Measurements from ENCODE around the gene MCAM. TPM values are rescaled to one million over a fixed set of nuclear protein-coding genes. Genes with fewer than 3 reads are reported as not detected.

The MCAM gene
- total and polyA plus RNA-seq, 7 experiments from 2014 or later, result 0.08 to 5.1 (median 0.60) TPM; not detected in 1

DNA sequence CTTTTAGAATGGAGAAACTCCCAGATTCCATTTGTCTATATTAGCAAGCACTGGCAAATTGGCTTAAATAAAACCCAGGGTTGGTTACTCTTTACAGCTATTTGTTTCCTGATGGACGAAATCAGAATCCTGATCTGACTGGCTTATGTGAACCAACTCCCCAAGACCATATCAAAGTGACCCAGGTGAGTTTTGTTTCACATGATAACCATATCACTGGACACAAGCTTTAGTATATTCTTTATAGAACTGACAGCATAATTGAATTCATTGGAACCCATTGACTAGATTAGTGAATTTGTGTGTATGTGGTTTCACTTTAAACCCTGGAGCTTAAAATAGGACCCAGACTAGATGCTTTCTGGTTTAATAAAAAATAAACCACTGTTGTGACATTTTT, 39.3 kb downstream of the MCAM start:
- ATAC-seq (no peak), DNase-seq (no peak)
- POLR2A ChIA-PET, result interaction anchor here (1.2 to 3.4 kb wide), 4 partner anchors 10 to 73 kb away, joined by 3 to 16 read pairs (median 8); no protein-coding TSS in a partner anchor
- Histone ChIP-seq H3K4me3 (ENCODE audit: low read length) (no peak overlapping the region), H3K36me3 (ENCODE audit: control insufficient read depth in 2 of 3, insufficient read depth in 3 of 3, low read length in 3 of 3) (peaks cover 12 to 55% (median 19%) of the 10 kb centered on the region in 3 experiments), H3K4me1 (ENCODE audit: control insufficient read depth in 2 of 2, insufficient read depth in 2 of 2, low read length in 2 of 2) (no peaks in the 10 kb centered on the region), H3K9me3 (ENCODE audit: control insufficient read depth in 2 of 3, low read length in 3 of 3) (no peaks in the 10 kb centered on the region), H3K27me3 (ENCODE audit: control insufficient read depth in 2 of 2, insufficient read depth in 2 of 2, low read length in 2 of 2) (no peaks in the 10 kb centered on the region), H3K27ac (ENCODE audit: low read depth, low read length) (no peak overlapping the region)
- Mint-ChIP-seq H3K36me3 (peaks cover 4 to 48% (median 32%) of the 10 kb centered on the region in 5 donors), H3K4me1 (peaks cover 11 to 48% (median 31%) of the 10 kb centered on the region in 7 donors), H3K9me3 (no peaks in the 10 kb centered on the region), H3K4me3 (no peak overlapping the region), H3K27me3 (no peaks in the 10 kb centered on the region), H3K27ac (peak overlapping the region in 1 of 9 donors; percentile 12)
- CTCF ChIA-PET, result interaction anchor here (0.7 to 1.7 kb wide), 7 partner anchors 9 to 615 kb away, joined by 3 to 5 read pairs (median 3); partner anchors contain the start of gene CBL
- intact Hi-C loops (cut with micrococcal nuclease), result no loop called here

DNA sequence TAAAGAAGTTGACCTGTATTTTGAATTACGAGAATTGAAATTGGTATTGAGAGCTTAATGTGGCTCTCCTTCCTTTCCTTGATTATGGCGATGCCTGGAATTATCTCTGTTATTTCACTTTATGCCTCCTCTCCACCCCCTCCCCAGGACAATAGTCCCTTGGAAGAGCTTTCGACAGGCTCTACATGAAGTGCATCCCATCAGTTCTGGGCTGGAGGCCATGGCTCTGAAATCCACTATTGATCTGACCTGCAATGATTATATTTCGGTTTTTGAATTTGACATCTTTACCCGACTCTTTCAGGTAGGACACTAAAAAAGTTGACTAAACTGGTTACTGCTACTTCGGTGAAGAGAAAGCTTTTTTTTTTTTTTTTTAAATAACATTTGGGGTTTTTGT, 43.2 kb downstream of the MCAM start:
- Mint-ChIP-seq H3K9me3 (no peaks in the 10 kb centered on the region), H3K27ac (peak overlapping the region in 5 of 9 donors; percentile 14 to 89 (median 41)), H3K27me3 (no peaks in the 10 kb centered on the region), H3K36me3 (peaks cover 5 to 43% (median 26%) of the 10 kb centered on the region in 5 donors), H3K4me3 (no peak overlapping the region), H3K4me1 (peaks cover 3 to 55% (median 35%) of the 10 kb centered on the region in 7 donors)
- ATAC-seq (no peak), DNase-seq (no peak)
- no peaks in the 10 kb centered on the region for H3K27me3 ChIP-seq (ENCODE audit: control insufficient read depth in 2 of 2, insufficient read depth in 2 of 2, low read length in 2 of 2)
- peaks cover 8 to 46% (median 17%) of the 10 kb centered on the region in 3 experiments for H3K36me3 ChIP-seq (ENCODE audit: control insufficient read depth in 2 of 3, insufficient read depth in 3 of 3, low read length in 3 of 3)
- no peak overlapping the region for H3K27ac ChIP-seq (ENCODE audit: low read depth, low read length)
- POLR2A ChIA-PET, result interaction anchor here (0.6 to 1.6 kb wide), 5 partner anchors 8 to 17 kb away, joined by 3 to 12 read pairs (median 3); no protein-coding TSS in a partner anchor
- H3K4me3 ChIP-seq (ENCODE audit: low read length), result no peak overlapping the region
- H3K9me3 ChIP-seq (ENCODE audit: control insufficient read depth in 2 of 3, low read length in 3 of 3), result no peaks in the 10 kb centered on the region
- intact Hi-C loops (cut with micrococcal nuclease), result loop anchor here in 1 of 2 donors (1.0 kb wide), 1 partner anchor 7 kb away; no protein-coding TSS in a partner anchor
- H3K4me1 ChIP-seq (ENCODE audit: control insufficient read depth in 2 of 2, insufficient read depth in 2 of 2, low read length in 2 of 2), result peaks cover 0 to 9% of the 10 kb centered on the region in 2 donors
- CTCF ChIA-PET, result interaction anchor here (0.6 to 2.0 kb wide), 5 partner anchors 9 to 841 kb away, joined by 3 to 7 read pairs (median 3); no protein-coding TSS in a partner anchor

DNA sequence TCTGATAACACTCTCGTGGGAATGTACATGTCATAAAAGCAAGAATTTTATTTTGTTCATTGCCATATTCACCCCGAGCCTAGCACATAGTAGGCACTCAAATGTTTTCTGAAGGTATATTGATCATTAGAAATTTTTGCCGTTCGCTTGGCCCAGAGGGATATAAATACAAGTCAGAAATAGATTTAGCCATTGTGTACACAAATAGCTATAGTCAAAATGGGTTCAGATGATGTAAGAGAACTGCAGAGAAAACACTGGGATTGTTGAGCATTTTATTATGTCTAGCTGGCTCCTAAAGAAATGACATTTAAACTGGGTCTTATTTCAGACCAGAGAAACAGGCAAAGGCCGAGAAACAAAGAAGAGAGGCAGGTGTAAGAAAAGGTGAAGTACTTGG, 49.3 kb downstream of the MCAM start:
- peaks cover 22 to 60% of the 10 kb centered on the region in 2 donors for H3K4me1 ChIP-seq (ENCODE audit: control insufficient read depth in 2 of 2, insufficient read depth in 2 of 2, low read length in 2 of 2)
- peak overlapping the region; percentile 68 for H3K27ac ChIP-seq (ENCODE audit: low read depth, low read length)
- H3K27me3 ChIP-seq (ENCODE audit: control insufficient read depth in 2 of 2, insufficient read depth in 2 of 2, low read length in 2 of 2), result no peaks in the 10 kb centered on the region
- no peaks in the 10 kb centered on the region for H3K27me3 Mint-ChIP-seq
- H3K4me3 Mint-ChIP-seq, result peak overlapping the region in 9 of 10 donors; percentile 21 to 85 (median 81)
- no peak overlapping the region for H3K4me3 ChIP-seq (ENCODE audit: low read length)
- peaks cover 5 to 8% (median 6%) of the 10 kb centered on the region in 5 donors for H3K36me3 Mint-ChIP-seq
- ATAC-seq (no peak), DNase-seq (no peak)
- intact Hi-C loops (cut with micrococcal nuclease), result no loop called here
- CTCF ChIA-PET, result interaction anchor here (0.7 to 2.2 kb wide), 6 partner anchors 10 to 62 kb away, joined by 3 to 15 read pairs (median 5); partner anchors contain the start of gene CBL
- peaks cover 0 to 6% (median 0%) of the 10 kb centered on the region in 3 experiments for H3K36me3 ChIP-seq (ENCODE audit: control insufficient read depth in 2 of 3, insufficient read depth in 3 of 3, low read length in 3 of 3)
- POLR2A ChIA-PET, result interaction anchor here (1.0 to 6.5 kb wide), 7 partner anchors 10 to 61 kb away, joined by 3 to 49 read pairs (median 5); partner anchors contain the start of gene CBL
- H3K9me3 ChIP-seq (ENCODE audit: control insufficient read depth in 2 of 3, low read length in 3 of 3), result no peaks in the 10 kb centered on the region
- peak overlapping the region; percentile 83 to 95 (median 90) for H3K27ac Mint-ChIP-seq
- H3K4me1 Mint-ChIP-seq, result peaks cover 23 to 75% (median 53%) of the 10 kb centered on the region in 7 donors
- no peaks in the 10 kb centered on the region for H3K9me3 Mint-ChIP-seq

DNA sequence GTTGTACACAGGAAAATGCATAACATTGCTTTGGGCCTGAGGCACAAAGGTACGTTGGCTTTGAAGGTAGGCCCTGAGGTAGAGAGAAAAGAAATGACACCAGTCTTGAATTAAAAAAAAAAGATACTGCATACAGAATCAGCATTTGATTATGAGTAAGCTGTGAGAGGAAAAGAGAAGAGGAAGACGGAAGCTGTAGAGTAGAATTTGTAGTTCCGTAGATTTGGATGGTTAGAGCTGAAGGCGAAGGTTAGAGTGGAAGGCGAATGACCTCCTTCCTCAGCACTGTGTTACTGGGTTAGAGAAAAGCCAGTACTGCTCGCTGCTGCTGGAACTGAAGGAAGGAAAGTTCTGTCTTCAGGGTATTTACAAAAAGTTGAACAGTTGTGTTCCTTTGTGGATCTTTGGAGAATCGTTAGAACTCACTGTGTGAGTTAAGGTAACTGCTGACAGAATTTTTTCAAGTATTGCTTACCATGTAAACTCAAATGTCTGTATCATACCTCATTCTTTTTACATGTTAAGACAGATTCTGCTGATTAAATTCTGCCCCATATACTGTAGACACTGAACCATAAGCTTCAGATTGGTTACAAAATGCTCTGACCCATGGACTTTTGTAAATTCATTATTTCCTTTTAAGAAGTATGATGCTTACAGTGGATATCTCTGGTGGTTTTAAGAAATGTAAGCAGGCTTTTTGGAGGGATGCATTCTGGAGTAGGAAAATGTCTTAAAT, 50.2 kb downstream of the MCAM start:
- peak overlapping the region; percentile 14 to 85 (median 78) for H3K4me3 Mint-ChIP-seq
- Histone ChIP-seq H3K27ac (ENCODE audit: low read depth, low read length) (peak overlapping the region; percentile 68), H3K27me3 (ENCODE audit: control insufficient read depth in 2 of 2, insufficient read depth in 2 of 2, low read length in 2 of 2) (no peaks in the 10 kb centered on the region), H3K4me1 (ENCODE audit: control insufficient read depth in 2 of 2, insufficient read depth in 2 of 2, low read length in 2 of 2) (peaks cover 32 to 70% of the 10 kb centered on the region in 2 donors), H3K9me3 (ENCODE audit: control insufficient read depth in 2 of 3, low read length in 3 of 3) (no peaks in the 10 kb centered on the region), H3K36me3 (ENCODE audit: control insufficient read depth in 2 of 3, insufficient read depth in 3 of 3, low read length in 3 of 3) (no peaks in the 10 kb centered on the region), H3K4me3 (ENCODE audit: low read length) (peak overlapping the region; percentile 17)
- H3K27ac Mint-ChIP-seq, result peak overlapping the region; percentile 83 to 95 (median 90)
- intact Hi-C loops (cut with micrococcal nuclease), result loop anchor here in 1 of 2 donors (1.0 kb wide), 5 partner anchors 8 to 61 kb away; no protein-coding TSS in a partner anchor
- H3K4me1 Mint-ChIP-seq, result peaks cover 23 to 66% (median 47%) of the 10 kb centered on the region in 7 donors
- ChIA-PET POLR2A (interaction anchor here (0.6 to 6.5 kb wide), 17 partner anchors 7 to 269 kb away, joined by 3 to 49 read pairs (median 4); partner anchors contain the start of genes CBL, CENATAC and VPS11), CTCF (interaction anchor here (0.6 to 2.2 kb wide), 6 partner anchors 11 to 71 kb away, joined by 3 to 15 read pairs (median 4); partner anchors contain the start of gene CBL)
- no peaks in the 10 kb centered on the region for H3K27me3 Mint-ChIP-seq
- peak; percentile 57 for ATAC-seq
- H3K36me3 Mint-ChIP-seq, result peaks cover 0 to 8% (median 0%) of the 10 kb centered on the region in 5 donors
- peak in 6 of 9 donors; percentile 27 to 44 (median 32) for DNase-seq
- no peaks in the 10 kb centered on the region for H3K9me3 Mint-ChIP-seq

DNA sequence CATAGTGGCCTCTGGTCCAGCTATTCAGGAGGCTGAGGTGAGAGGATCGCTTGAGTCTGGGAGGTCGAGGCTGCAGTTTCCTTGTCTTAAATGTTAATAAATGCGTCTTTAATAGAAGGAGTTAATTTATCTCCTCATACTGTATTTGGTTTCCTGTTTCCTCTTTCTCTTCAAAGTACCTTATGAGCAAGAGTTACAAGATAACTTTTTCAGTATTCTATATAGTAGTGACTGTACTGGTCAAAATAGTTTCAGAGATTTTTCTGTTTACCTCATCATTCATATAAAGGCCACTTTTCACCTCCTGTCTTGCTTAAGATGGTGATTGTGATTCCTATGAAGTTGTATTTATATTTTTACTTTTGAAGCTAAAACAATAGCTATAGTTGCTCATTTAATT, 50.9 kb downstream of the MCAM start:
- ChIA-PET POLR2A (interaction anchor here (0.6 to 6.5 kb wide), 12 partner anchors 8 to 269 kb away, joined by 3 to 49 read pairs (median 4); partner anchors contain the start of genes CBL, CENATAC and VPS11), CTCF (interaction anchor here (0.9 to 2.2 kb wide), 5 partner anchors 12 to 60 kb away, joined by 3 to 15 read pairs (median 4); partner anchors contain the start of gene CBL)
- Mint-ChIP-seq H3K9me3 (no peaks in the 10 kb centered on the region), H3K27ac (peak overlapping the region; percentile 83 to 95 (median 90)), H3K27me3 (no peaks in the 10 kb centered on the region), H3K4me1 (peaks cover 23 to 62% (median 43%) of the 10 kb centered on the region in 7 donors), H3K4me3 (peak overlapping the region; percentile 63 to 85 (median 81)), H3K36me3 (peaks cover 0 to 8% (median 0%) of the 10 kb centered on the region in 5 donors)
- H3K4me3 ChIP-seq (ENCODE audit: low read length), result peak overlapping the region; percentile 17
- H3K9me3 ChIP-seq (ENCODE audit: control insufficient read depth in 2 of 3, low read length in 3 of 3), result no peaks in the 10 kb centered on the region
- H3K27ac ChIP-seq (ENCODE audit: low read depth, low read length), result peak overlapping the region; percentile 68
- no peaks in the 10 kb centered on the region for H3K27me3 ChIP-seq (ENCODE audit: control insufficient read depth in 2 of 2, insufficient read depth in 2 of 2, low read length in 2 of 2)
- no peak for DNase-seq
- intact Hi-C loops (cut with micrococcal nuclease), result loop anchor here in 1 of 2 donors (1.0 kb wide), 5 partner anchors 8 to 61 kb away; no protein-coding TSS in a partner anchor
- ATAC-seq, result no peak
- H3K4me1 ChIP-seq (ENCODE audit: control insufficient read depth in 2 of 2, insufficient read depth in 2 of 2, low read length in 2 of 2), result peaks cover 32 to 76% of the 10 kb centered on the region in 2 donors
- no peaks in the 10 kb centered on the region for H3K36me3 ChIP-seq (ENCODE audit: control insufficient read depth in 2 of 3, insufficient read depth in 3 of 3, low read length in 3 of 3)

Data from naive thymus-derived CD4-positive, alpha-beta T cell (primary cell).